Measurements from ENCODE around the gene KLHL36.

DNA sequence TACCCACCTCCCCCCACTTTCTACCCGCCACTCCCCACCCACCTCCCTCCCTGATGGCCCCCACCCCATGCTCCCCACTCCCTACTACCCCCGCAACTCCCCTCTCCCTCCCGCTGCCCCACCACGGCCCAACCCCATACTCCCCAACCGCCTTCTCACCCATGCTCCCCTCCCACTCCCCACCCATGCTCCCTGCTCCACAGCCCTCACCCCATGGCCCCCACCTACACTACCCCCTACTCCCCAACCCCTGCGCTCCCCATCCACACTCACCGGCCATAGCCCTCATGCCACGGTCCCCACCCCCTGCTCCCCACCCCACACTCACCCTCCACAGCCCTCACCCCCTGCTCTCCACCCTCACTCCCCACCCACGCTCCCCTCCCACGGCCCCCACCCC is 44.4 kb upstream of the KLHL36 start:
- TF ChIP-seq, protein P1, sequence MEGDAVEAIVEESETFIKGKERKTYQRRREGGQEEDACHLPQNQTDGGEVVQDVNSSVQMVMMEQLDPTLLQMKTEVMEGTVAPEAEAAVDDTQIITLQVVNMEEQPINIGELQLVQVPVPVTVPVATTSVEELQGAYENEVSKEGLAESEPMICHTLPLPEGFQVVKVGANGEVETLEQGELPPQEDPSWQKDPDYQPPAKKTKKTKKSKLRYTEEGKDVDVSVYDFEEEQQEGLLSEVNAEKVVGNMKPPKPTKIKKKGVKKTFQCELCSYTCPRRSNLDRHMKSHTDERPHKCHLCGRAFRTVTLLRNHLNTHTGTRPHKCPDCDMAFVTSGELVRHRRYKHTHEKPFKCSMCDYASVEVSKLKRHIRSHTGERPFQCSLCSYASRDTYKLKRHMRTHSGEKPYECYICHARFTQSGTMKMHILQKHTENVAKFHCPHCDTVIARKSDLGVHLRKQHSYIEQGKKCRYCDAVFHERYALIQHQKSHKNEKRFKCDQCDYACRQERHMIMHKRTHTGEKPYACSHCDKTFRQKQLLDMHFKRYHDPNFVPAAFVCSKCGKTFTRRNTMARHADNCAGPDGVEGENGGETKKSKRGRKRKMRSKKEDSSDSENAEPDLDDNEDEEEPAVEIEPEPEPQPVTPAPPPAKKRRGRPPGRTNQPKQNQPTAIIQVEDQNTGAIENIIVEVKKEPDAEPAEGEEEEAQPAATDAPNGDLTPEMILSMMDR (IDR thresholded peaks at IDR 0.05) = no peak
- TF ChIP-seq POLR2A (IDR thresholded peaks at IDR 0.05) (no peak), POLR2AphosphoS5 (IDR thresholded peaks at IDR 0.05) (no peak)

All from sigmoid colon (tissue), 4 donors.